ENCODE measurements around the gene DAB2IP.

DNA sequence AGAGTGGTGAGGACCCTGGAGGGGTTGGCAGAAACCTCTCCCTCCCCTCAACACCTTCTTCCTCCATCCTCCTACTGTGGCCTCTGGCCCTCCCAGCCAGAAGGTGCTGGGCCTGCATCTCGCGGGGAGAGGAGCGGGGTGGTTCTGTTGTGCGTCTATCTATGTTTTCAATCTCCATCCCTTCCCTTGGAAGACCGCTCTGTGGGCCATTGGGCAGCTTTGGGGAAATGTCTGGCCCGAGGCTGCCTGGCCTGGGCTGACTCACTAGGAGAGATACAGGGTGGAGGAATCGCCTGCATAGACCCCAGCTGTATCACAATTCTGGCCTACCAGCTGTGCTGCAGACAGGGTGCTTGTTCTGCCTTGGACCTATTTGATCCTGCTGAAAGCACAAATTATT, 48.4 kb upstream of the DAB2IP start:
- TF ChIP-seq, protein P1, sequence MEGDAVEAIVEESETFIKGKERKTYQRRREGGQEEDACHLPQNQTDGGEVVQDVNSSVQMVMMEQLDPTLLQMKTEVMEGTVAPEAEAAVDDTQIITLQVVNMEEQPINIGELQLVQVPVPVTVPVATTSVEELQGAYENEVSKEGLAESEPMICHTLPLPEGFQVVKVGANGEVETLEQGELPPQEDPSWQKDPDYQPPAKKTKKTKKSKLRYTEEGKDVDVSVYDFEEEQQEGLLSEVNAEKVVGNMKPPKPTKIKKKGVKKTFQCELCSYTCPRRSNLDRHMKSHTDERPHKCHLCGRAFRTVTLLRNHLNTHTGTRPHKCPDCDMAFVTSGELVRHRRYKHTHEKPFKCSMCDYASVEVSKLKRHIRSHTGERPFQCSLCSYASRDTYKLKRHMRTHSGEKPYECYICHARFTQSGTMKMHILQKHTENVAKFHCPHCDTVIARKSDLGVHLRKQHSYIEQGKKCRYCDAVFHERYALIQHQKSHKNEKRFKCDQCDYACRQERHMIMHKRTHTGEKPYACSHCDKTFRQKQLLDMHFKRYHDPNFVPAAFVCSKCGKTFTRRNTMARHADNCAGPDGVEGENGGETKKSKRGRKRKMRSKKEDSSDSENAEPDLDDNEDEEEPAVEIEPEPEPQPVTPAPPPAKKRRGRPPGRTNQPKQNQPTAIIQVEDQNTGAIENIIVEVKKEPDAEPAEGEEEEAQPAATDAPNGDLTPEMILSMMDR (conservative IDR thresholded peaks at IDR 0.05), result no peak
- TF ChIP-seq EZH2 (IDR thresholded peaks at IDR 0.05; ENCODE audit: low read depth), result no peak

Measured in PC-9 (cell line).